Amniotic epithelial cell (primary cell): ENCODE measurements around the gene PRKN.

ENCODE experiments used
- DNase-seq: peaks from one replicate; pipeline ENCODE4 v3.0.0-alpha.2; 2010; ENCODE audit warnings: low read depth

Gene PRKN

DNA sequence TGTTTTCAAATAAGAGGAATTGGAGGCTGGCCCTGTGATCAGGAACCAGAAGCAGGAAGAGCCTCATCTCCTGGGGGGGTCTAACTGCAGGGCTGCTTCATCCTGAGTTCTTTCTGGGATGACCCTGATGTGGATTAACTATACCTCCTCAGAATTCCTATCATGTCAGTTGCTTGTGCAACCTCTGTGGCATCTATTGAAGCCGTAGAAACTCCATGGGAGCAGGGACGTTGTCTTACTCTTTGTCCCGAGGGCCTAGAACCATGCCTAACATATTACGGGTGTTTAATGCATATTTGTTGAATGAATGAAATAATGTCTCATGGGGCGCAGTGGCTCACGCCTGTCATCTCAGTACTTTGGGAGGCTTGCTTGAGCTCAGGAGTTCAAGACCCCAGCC, 1343.6 kb downstream of the PRKN start:
- no peak for DNase-seq

DNA sequence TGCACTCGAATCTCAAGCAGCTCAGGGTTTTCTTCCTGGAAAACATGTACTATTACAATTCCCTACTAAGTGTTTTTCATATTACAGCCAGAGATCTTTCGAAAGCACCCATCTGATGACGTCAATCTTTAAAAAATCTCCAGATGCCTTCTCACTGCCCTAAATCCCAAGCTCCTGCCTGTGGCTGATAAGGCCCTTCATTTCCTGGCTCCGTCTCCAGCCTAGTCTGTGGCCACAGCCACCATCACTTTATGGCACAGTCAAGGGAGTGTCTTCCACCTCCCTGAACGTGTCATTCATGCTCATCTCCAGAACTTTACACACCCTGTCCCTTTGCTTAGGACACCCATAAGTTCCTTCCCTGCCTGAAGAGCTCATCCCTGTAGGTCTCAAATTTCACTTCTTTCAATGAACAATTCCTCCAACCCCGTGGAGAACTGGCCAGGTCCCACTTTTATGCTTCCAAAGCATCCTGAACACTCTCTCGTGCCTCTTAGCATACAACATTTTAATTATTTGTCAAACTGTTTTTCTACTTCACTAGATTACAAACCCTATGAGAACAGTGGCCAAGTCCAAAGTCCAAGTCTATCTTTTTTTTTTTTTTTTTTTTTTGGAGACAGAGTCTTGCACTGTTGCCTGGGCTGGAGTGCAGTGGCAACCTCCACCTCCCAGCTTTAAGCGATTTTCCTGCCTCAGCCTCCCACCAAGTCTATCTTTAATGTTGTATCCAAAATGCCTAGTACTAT, 1347.6 kb downstream of the PRKN start:
- peak; percentile 84 for DNase-seq

DNA sequence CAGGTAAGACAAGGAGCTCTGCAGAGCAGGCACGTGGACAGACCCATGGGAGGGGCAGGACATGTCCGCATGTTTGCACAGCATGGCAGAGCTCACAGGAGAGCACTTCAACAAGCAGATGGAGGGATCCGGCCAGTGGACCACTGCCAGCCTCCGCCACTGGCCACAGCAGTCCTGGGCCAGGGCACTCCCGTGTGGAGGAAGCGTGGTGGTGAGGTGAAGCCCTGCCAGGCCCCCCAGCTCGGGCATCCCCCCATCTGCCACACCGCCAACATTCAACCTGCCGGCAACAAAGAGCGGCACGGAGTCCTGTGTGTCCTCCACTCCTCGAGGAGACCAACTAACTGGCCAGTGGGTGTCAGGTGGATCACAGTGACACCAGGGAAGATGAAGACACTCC, 1349.5 kb downstream of the PRKN start:
- no peak for DNase-seq

DNA sequence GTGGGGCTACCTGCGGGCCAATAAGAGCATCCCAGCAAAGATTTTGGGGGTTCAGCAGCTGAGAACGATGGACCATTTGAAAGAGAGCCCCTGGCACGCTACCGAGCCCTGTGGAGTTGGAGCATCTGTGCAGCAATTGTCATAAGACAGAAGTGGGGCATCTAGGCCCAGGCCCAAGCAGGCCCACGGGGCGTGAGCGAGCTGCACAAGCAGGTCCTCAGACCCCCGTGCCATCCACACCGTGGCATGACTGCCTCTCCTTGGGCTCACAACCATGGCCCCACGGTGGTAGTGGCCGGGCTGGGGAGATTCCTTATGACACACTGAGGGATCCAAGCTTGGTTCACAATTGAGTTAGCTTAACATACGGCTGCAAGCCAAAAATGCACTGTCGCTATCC, 1350.5 kb downstream of the PRKN start:
- DNase-seq = no peak

DNA sequence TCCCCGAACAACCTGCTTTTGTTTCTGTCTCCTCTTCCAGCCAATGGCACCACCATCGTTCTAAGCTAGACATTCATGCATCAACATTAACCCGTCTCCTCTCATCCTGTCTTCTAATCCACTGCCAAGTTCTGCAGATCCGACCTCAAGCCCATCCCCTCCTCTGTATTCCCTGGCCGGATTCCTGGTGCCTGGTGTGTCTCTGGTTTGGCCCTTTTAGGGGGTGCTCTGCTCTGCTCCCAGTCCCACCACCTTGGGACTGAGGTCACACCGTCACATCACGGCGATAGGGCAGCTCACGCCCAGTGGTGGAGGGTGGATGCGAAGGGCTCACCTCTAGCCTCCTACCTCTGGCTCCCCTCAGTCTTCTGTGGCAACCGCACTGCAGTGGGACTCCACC, 1351.2 kb downstream of the PRKN start:
- DNase-seq = no peak

DNA sequence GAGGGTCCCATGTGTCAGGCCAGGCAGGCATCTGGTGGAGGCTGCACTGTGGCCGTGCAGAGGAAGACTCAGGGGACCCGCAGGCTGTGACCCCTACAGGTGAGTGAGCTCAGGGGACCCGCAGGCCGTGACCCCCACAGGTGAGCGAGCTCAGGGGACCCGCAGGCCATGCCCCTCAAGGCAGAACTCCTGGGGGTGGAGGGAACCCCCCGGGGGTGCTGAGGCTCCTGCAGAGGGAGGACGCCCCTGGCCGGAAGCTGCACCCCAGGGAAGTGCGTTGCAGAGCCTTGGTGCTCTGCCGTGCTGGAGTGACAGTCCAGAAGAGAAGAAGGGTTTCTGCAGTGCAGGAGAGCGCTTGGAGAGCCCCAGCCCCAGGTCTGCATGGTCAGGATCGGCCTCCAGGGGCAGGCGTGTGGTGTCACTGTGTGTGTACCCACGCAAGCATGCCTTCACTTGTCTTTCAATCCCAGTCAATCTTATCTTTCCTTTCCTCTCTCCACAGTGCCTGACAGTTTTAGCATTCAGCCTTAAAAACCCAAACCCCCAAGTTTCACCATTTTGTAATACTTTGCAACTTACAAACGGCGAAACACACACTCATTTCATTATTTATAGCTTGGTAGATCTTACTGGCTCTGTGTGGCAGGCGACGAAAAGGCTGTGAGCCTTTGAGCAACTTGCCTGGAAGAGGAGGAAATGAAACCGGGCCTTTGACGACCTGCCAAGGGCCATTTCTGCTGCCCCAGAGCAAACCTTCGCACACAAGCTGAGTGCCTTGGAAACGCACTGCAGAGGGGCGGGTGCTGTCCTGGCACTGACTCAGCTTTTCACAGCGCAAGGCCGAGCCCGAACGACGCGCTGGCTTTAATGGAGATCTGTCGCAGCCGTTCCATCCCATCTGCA, 1352.3 kb downstream of the PRKN start:
- no peak for DNase-seq

DNA sequence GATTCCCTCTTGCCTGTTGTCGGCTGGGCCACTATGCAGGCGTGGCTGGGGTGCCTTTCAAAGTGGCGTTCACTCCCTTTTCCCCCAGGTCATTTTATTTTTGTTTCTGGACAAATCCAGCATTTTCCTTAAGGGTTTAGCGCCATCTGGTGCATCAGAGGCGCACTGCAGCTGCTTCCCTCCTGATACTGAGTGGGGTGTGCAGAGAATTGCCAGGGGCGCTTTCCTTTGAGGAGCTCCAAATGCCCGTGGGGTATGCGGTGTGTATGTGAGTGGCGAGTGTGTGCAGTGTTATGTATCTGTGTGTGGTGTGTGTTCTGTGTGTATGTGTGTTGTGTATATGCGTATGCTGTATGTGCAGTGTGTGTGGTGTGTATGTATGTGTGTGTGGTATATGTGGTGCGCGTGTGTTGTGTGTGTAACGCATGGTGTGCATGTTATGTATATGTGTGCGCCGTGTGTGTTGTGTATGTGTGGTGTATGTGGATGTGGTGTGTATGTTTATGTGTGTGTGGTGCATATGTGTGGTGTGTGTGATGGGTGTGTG, 1353.6 kb downstream of the PRKN start:
- DNase-seq = peak; percentile 34

DNA sequence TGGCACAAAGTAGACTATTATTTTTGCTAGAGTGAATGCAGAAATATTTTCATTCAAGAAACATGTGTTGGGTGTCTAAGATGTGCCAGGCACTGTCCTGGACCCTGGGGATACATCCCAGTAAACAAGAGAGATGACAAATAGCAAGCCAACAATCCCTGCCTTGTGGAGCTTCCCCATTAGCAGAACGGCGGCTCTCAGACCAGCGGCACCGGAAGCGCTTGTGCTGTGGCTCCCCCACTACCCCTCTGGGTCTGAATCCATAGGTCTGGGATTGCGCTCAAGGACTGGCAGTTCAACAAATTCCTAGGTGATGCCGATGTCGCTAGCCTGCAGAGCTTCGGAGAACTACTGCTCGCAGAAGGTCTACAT, 1355.2 kb downstream of the PRKN start:
- no peak for DNase-seq

DNA sequence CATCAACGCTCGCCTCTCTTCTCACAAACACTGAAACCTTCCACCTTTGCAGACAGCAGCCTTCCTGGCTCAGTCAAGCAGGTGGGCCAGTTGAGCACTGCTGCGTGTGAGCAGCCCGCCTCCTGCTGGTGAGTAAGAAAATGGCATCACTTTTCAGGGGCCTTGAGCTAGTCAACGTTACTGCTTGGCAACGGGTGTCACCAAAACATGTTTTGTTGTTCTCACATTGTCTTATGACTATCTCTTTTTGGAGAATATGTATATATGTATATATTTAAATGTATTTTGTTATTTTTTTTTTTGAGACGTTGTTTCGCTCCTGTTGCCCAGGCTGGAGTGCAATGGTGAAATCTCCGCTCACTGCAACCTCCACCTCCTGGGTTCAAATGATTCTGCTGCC, 1356.7 kb downstream of the PRKN start:
- peak; percentile 77 for DNase-seq

DNA sequence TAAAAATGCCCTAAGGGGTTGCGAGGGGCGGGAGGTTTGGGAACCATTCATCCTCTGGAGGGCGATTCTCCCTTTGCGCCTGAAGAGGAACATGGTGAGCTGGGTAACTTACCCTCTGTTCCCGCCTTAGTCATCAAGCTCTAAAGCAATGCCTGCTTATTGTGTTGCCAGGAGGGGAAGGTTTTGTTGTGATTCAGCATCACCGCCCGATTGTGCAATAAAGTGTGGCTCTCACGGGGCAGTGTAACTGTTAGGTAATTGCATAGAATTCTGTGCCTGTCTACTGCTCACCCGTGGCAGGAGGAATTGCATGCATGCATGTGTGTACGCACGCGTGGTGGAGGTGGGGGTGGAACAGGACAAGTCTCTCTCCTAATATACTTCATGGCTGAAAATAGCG, 1358.2 kb downstream of the PRKN start:
- peak; percentile 98 for DNase-seq

DNA sequence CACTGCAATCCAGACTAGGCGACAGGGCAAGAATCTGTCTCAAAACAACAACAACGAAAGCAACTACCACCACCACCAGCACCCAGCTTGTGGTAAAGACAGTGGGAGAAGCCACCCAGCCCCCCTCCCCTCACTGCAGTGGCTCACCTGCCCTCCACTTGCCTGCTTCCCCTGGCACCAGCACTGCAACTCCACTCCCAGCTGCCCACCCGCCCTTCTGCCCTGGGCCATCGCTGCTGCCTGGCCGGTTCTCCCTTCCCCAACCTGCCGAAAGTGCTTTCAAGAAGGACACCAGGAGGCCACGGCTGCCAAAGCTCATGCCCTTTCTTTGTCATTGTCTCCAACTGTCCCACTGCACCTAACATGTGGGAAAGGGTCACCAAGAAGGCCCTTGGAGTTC, 1359.1 kb downstream of the PRKN start:
- DNase-seq = no peak

DNA sequence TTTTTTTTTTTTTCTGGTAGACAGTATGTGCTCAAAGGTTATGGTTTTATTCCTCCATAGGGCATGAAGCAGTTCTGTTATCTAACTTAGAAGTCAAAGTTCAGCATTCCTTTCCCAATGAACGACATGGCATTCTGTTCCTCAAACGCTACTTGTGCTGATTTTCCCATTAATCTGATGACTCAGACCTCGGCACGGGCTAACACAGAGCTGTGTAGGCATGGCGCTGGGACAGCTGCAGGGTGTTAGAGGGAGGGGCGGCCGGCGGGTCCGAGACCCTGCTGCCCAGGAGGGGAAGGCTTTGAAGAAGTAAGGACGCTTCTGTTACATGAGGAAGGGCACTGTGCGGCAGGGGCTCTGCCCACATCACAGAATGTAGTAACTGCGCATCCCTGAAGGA, 1360.1 kb downstream of the PRKN start:
- peak; percentile 31 for DNase-seq

DNA sequence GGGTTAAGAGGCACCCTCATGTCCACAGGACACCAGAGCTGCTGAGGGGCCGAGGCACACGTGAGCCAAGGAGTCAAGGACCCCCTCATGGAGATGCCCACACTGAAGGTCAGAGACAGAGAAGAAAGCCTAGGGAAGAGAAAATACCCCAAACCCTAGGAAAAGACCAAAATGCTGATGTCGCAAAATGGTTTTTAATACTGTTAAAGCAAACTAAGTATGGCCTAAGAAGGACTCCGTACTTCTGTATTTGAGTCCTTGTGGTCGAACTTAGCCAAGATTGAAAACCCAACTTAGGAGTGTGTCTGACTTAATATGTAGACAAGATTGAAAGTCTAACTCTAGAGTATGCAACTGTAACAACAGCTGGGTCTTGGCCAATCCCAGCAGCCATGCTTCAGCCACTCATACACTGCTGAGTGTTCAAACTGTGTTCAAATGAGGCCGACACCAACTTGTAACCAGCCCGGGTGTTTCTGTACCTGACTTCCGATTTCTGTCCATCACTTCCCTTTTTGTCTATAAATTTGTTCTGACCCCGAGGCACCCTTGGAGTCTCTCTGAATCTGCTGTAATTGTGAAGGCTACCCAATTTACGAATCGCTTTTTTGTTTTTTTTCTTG, 1361.2 kb downstream of the PRKN start:
- DNase-seq = no peak

DNA sequence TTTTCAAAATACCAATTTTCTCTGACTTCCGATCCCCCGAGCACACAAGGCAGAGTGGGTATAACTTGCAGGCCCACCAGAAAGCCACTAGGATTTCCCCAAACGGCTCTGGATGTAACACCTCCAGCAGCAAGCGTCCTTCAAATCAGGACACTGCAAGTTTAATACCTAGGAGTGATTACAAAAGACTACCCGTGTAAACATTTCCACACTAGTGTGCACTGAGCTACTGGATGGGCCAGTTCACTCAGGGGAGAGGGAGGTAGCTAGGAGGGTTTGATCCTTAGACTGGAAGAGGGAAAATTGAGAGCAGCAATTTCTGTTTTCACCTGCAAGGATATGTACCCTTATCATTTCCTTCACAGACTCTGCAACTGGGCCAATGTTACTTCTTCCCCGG, 1361.9 kb downstream of the PRKN start:
- no peak for DNase-seq

DNA sequence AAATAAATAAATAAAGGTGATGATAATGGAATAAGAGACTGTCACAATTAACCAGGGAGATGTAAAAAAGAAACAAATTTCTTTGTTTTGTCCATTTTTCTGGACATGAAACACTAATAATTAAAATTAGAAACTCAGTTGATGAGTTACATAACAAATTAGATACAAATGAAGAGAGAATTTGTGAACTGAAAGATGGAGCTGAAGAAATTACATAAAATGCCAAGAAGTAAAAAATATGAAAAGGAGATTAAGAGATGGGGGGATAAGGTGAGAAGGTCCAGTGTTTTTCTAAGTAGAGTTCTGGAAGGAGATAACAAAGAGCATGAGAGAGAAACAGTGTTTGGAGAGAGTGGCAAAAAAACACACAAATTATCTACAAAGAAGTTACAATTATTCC, 1364.3 kb downstream of the PRKN start:
- no peak for DNase-seq

DNA sequence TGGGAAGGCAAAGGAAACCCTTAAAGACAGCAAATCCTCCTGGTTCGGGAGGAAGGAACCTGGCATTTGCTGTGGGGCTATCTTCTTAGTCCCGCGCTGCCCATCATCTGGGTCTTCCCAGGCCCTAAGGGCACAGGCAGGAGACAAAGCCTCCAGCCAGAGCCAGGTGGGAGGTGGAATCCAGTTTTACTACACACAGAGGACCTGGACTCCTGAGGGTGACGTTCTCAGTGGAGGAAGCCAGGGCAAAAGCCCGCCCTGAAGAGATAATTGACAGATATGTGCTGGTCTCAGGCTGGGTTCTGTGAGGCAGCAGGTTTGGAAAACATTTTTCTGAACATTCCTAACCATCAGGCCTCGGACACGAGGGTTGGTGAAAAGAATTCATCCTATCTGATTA, 1365.3 kb downstream of the PRKN start:
- DNase-seq = no peak

DNA sequence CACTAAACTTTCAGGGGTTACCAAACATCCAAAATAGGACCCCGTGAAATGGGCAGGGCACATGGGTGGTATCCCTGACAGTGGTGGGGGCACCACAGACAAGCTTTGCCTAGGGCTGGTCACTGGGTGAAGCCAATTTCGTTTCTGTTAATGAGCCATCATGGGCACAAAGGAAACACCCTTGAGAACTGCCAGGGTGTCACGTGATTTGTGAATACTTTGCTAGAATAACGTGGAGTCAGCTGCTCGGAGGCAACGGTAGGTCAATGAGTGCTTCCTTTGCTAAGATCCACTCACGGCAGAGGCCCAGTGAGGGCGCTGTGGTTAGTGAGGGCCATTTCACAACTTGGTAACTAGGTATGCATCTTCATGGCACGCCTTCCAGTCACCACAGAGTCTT, 1366.0 kb downstream of the PRKN start:
- DNase-seq = no peak

DNA sequence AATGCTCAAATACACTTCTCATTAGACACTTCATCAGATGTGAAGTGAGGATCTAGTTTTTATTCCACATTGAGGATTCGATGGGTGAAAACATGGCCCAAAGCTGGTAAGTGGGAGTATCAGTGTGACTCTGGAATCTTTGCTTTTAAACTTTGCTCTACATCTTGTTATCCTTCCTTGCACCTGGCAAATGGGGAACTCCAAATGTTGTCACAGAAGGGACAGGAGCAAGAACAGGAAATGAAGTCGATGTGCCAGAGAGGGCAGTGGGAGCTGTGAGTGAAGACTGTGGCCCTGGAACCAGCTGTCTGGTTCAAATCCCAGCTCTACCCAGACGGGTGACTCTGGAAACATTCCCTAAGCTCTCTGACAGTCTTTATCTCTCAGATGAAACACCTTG, 1367.0 kb downstream of the PRKN start:
- DNase-seq = no peak

DNA sequence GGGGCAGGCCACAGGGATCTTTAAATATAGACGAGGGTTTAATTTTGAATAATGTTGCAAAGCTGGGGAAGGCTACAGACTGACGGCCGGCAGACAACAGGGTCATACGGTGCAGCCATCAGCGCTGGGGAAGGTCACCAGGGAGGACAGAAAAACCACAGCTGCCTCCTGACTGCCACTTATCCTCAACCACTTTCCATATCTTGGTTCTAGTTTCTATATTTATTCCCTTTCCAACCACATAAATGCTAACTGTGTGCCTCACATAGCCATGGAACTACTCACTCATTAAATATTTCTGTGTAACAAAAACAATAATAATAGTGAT, 1368.0 kb downstream of the PRKN start:
- no peak for DNase-seq

DNA sequence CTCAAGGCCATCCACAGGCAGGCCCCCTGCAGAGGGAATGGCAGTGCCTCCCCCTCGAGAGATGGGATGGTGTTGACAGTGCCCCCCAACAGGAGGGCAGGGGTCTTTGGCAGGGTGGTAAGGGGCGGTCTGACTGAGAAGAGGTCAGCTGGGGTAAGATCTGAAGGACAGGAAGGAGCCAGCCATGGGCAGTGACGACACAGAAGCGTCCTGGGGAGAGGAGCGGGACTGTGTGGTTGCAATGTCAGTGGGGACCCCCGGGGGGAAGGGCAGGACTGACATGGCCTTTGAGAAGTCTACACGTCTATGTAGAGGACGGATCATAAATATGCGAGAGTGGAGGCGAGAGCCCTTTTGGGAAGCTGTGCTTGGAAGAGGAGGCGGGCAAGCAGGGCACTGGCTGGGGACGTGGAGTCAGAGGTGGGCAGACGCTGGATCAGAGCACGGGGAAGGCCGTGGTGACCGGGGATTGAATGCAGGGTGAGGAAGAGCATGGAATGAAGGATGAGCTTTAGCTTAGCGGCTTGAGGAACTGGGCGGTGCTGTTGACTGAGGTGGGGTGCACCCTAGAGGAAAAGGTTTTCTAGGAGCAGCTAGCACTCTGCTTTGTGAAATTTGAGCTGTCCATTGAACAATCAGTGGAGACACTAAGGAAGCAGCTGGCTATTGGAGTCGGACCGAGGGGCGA, 1371.3 kb downstream of the PRKN start:
- no peak for DNase-seq

DNA sequence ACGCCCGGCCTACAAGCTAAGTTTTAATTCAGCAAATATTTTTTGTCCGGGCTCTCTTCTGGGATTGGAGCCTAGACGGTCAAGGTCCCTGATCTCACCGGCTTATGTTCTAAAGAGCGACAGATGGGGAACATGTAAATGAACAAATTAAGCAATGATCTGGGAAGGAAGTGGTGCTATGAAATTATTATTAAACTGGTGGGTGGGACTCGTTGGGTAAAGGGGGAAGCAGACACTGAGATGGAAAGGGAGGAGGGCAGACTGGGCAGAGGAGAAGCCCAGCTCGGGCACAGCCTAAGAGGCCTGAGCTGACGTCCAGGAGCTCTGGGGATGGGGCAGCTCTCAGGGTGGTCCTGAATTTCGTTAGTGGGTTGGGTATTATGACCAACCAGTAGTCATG, 1371.9 kb downstream of the PRKN start:
- no peak for DNase-seq

DNA sequence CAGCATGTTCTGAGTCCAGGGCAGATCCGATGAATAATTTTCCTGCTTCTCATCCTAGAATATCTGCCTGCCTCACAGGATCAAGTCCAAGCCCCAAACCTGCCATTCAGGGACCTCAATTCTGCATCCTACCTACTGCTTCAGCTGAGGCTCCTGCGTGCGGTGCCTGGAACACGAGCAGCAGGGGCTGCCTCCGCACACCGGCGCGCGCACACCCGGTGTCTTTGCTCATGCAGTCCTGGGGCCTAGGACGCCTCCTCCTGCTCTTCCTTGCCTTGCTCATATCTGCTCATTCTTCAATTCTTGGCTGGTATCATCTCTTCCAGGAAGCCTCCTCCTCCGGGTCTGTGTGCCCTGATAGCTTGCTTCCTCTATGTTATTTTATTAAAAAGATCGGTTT, 1372.6 kb downstream of the PRKN start:
- DNase-seq = no peak
